SK-N-SH treated with all-trans-retinoic acid at 6 μM for 48 hours (cell line): ENCODE results near the gene MRPL41.

Experiments
- ATAC-seq: fragments of 200-7000 bp; cut with Tn5 transposase; 3 replicates; pipeline ENCODE4 v1.9.1; 2020; ENCODE audit warnings: mild to moderate bottlenecking, moderate library complexity
- ARNTL ChIP-seq: fragments of 450-650 bp; formaldehyde crosslinking; IDR thresholded peaks from 2 replicates; pipeline ENCODE4 v1.5.0; 2020; ENCODE audit warnings: low read depth, mild to moderate bottlenecking, moderate library complexity, borderline replicate concordance
- BACH2 ChIP-seq: fragments of 250-450 bp; sonication (Bioruptor Pico); IDR thresholded peaks from 2 replicates; pipeline ENCODE4 v1.9.0; 2021; ENCODE audit warnings: mild to moderate bottlenecking, borderline replicate concordance
- CREB5 ChIP-seq: fragments of 250-450 bp; sonication (Bioruptor Pico); IDR thresholded peaks from 2 replicates; pipeline ENCODE4 v1.5.1; 2020; ENCODE audit warnings: low read depth, mild to moderate bottlenecking, moderate library complexity
- CSDC2 ChIP-seq: fragments of 250-450 bp; sonication (Bioruptor Pico); IDR thresholded peaks from 2 replicates; pipeline ENCODE4 v1.5.0; 2020; ENCODE audit warnings: mild to moderate bottlenecking, moderate library complexity
- CSRNP3 ChIP-seq: fragments of 250-450 bp; sonication (Bioruptor Pico); IDR thresholded peaks from 2 replicates; pipeline ENCODE4 v1.5.1; 2021; ENCODE audit warnings: mild to moderate bottlenecking, moderate library complexity
- ESRRG ChIP-seq: fragments of 250-450 bp; sonication (Bioruptor Pico); IDR thresholded peaks from 2 replicates; pipeline ENCODE4 v1.6.1; 2021; ENCODE audit warnings: mild to moderate bottlenecking
- GLIS3 ChIP-seq: fragments of 250-450 bp; sonication (Bioruptor Pico); IDR thresholded peaks from 2 replicates; pipeline ENCODE4 v1.5.0; 2020; ENCODE audit warnings: mild to moderate bottlenecking, moderate library complexity
- ISL1 ChIP-seq: fragments of 250-450 bp; sonication (Bioruptor Pico); IDR thresholded peaks from 2 replicates; pipeline ENCODE4 v2.1.2; 2022; ENCODE audit warnings: mild to moderate bottlenecking, moderate library complexity
- PATZ1 ChIP-seq: fragments of 250-450 bp; sonication (Bioruptor Pico); IDR thresholded peaks from 2 replicates; pipeline ENCODE4 v1.8.0; 2020; ENCODE audit warnings: mild to moderate bottlenecking, moderate library complexity, borderline replicate concordance
- POU6F1 ChIP-seq: fragments of 250-450 bp; sonication (Bioruptor Pico); IDR thresholded peaks from 2 replicates; pipeline ENCODE4 v1.8.0; 2021; ENCODE audit warnings: low read depth, mild to moderate bottlenecking, moderate library complexity, borderline replicate concordance
- PPARA ChIP-seq: fragments of 250-450 bp; sonication (Bioruptor Pico); IDR thresholded peaks from 2 replicates; pipeline ENCODE4 v1.5.0; 2020; ENCODE audit warnings: mild to moderate bottlenecking, borderline replicate concordance
- RARB ChIP-seq: fragments of 250-450 bp; sonication (Bioruptor Pico); IDR thresholded peaks from 2 replicates; pipeline ENCODE4 v1.8.0; 2021; ENCODE audit warnings: mild to moderate bottlenecking, moderate library complexity
- SNAI2 ChIP-seq: fragments of 250-450 bp; sonication (Bioruptor Pico); IDR thresholded peaks from 2 replicates; pipeline ENCODE4 v1.5.0; 2020; ENCODE audit warnings: mild to moderate bottlenecking, moderate library complexity
- TCF4 ChIP-seq: fragments of 250-450 bp; sonication (Bioruptor Pico); IDR thresholded peaks from 2 replicates; pipeline ENCODE4 v1.8.0; 2021; ENCODE audit warnings: mild to moderate bottlenecking, moderate library complexity, borderline replicate concordance
- TOX ChIP-seq: fragments of 250-450 bp; sonication (Bioruptor Pico); IDR thresholded peaks from 2 replicates; pipeline ENCODE4 v1.8.0; 2021; ENCODE audit warnings: mild to moderate bottlenecking, moderate library complexity, borderline replicate concordance
- TSHZ2 ChIP-seq: fragments of 250-450 bp; sonication (Bioruptor Pico); IDR thresholded peaks from 2 replicates; pipeline ENCODE4 v1.5.0; 2020; ENCODE audit warnings: mild to moderate bottlenecking, moderate library complexity
- ZFP3 ChIP-seq: fragments of 250-450 bp; sonication (Bioruptor Pico); IDR thresholded peaks from 2 replicates; pipeline ENCODE4 v1.5.0; 2020; ENCODE audit warnings: mild to moderate bottlenecking, moderate library complexity
- ZFP30 ChIP-seq: fragments of 450-650 bp; formaldehyde crosslinking; IDR thresholded peaks from 2 replicates; pipeline ENCODE4 v1.5.0; 2022; ENCODE audit warnings: mild to moderate bottlenecking, moderate library complexity
- ZNF565 ChIP-seq: fragments of 450-650 bp; formaldehyde crosslinking; conservative IDR thresholded peaks from 2 replicates; pipeline ENCODE4 v1.5.0; 2020; ENCODE audit warnings: low read depth, mild to moderate bottlenecking, moderate library complexity
- ZNF70 ChIP-seq: fragments of 450-650 bp; formaldehyde crosslinking; IDR thresholded peaks from 2 replicates; pipeline ENCODE4 v1.5.0; 2020; ENCODE audit warnings: mild to moderate bottlenecking, moderate library complexity
- ZNF8 ChIP-seq: fragments of 450-650 bp; formaldehyde crosslinking; IDR thresholded peaks from 2 replicates; pipeline ENCODE4 v1.5.0; 2020; ENCODE audit warnings: mild to moderate bottlenecking, moderate library complexity

MRPL41 gene

GRCh38 chr9:137504432-137504777, 47.3 kb upstream of the MRPL41 start:
- ATAC-seq = no peak
- TF ChIP-seq PATZ1 (CRISPR knock-in tag) (no peak), BACH2 (CRISPR knock-in tag) (no peak), CSRNP3 (no peak), PPARA (CRISPR knock-in tag) (no peak), ARNTL (no peak), CREB5 (no peak), ZNF565 (no peak), TCF4 (CRISPR knock-in tag) (no peak), ZNF70 (CRISPR knock-in tag) (no peak), RARB (CRISPR knock-in tag) (no peak), SNAI2 (no peak), TSHZ2 (no peak), GLIS3 (no peak), ZNF8 (no peak), TOX (CRISPR knock-in tag) (no peak), ISL1 (CRISPR knock-in tag) (no peak), CSDC2 (no peak)

GRCh38 chr9:137505421-137506140, 46.1 kb upstream of the MRPL41 start:
- no peak for ATAC-seq

More at GRCh38 chr9:137505421-137506140, 46.1 kb upstream of the MRPL41 start:
- TF ChIP-seq TCF4 (CRISPR knock-in tag) (no peak), ZNF565 (no peak), POU6F1 (CRISPR knock-in tag) (no peak), ZFP30 (CRISPR knock-in tag) (no peak), ESRRG (CRISPR knock-in tag) (no peak), TOX (CRISPR knock-in tag) (no peak), ZFP3 (CRISPR knock-in tag) (no peak), PATZ1 (CRISPR knock-in tag) (no peak), PPARA (CRISPR knock-in tag) (no peak), BACH2 (CRISPR knock-in tag) (no peak), ISL1 (CRISPR knock-in tag) (no peak), CREB5 (no peak), GLIS3 (no peak)
